GM04503 (cell line): ENCODE measurements around the gene FBXW9.
"Not testable (repeated sequence)": the region's sequence is repeated elsewhere in the genome, so short reads cannot be mapped to it uniquely, and the experiment has no call there.

ENCODE experiments used
- DNase-seq: peaks from one replicate; pipeline ENCODE4 v3.0.0-alpha.2; 2012; ENCODE audit warnings: low read depth

The FBXW9 gene

DNA sequence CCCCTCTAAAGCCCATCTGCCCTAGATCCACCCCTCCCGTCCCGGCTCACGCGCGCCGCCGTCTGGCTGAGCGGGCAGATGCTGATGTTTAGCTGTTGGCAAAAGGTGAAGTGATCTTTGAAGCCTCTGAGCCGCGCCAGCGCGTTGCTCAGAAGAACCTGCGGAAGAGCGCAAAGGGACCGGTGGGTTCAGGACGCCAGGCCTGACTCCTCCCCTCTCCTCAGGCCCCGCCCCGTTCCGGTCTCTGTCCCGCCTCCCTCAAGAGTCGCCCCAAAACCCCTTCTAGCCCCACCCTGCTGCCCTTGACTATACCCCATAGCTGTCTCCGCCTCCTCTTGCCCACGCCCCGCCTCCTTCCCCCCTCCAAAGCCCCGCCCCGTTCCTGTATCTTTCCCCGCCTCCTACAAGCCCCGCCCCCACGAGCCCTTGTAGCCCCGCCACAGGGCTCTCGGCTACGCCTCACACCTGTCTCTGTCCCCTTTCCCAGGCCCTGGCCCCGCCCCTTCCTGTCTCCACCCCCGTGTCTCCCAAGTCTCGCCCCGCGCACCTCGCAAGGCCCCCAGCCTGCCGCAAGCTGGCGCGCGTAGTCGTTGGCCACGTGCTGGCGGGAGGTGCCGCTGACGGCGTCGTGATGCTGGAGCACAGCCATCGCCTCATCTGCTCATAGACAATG is 39.4 kb downstream of the FBXW9 start:
- no peak for DNase-seq

- no peak for DNase-seq
These were observed 40.9 kb downstream of the FBXW9 start for GRCh38 chr19:12655546-12655945.

GRCh38 chr19:12652219-12652618 is 44.2 kb downstream of the FBXW9 start:
- no peak for DNase-seq

GRCh38 chr19:12649941-12650340 is 46.5 kb downstream of the FBXW9 start:
- DNase-seq = no peak

- no peak for DNase-seq
These were observed 48.3 kb downstream of the FBXW9 start for GRCh38 chr19:12648088-12648487.

DNA sequence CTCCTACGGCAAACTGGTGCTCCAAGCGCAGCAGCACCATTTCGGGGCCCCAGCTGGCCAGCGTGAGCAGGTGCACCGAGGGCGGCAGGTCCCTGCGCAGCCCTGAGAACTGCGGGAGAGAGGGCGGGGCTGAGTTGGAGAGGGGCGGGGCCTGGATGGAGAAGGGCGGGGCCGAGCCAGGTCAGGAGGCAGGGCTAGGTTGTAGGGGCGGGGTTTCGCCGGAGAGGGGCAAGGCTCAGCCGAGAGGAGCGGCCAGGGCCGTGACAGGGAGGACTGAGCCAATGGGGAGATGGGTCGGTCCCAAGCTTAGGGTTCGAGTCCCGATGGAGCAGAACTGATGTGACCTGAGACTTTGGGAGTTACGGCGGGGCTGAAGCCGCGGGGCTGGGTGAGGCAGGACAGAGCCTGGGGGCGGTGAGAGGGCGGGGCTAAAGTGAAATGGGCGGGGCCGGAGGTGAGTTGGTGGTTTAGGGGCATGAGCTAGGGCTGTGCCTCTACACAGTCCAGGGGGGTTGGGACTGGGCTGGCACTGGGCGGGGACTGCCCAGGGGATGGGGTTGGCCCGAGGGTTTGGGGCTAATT is 48.9 kb downstream of the FBXW9 start:
- DNase-seq = no peak

- DNase-seq = no peak
These were observed 49.4 kb downstream of the FBXW9 start for GRCh38 chr19:12647047-12647446.

GRCh38 chr19:12646551-12646950 is 49.9 kb downstream of the FBXW9 start:
- no peak for DNase-seq

DNA sequence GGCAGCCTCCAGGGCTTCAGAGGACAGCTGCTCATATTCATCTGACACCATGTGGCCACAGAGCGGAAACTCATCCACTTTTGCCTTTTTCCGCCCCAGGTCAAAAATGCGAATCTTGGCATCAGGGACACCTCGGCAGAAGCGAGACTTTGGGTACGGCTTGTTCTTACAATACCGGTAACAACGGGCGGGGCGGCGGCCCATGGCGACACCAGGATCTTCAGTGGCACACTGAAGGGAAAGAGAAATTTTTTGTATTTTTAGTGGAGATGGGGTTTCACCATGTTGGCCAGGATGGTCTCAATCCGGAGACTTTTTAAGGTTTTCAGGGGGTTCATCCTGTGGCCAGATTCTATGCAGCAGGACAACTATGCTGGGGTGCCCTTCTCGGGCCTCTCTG is 52.7 kb downstream of the FBXW9 start:
- DNase-seq = not testable (repeated sequence)

- DNase-seq = no peak
These were observed 53.9 kb downstream of the FBXW9 start for GRCh38 chr19:12642506-12642905.

DNA sequence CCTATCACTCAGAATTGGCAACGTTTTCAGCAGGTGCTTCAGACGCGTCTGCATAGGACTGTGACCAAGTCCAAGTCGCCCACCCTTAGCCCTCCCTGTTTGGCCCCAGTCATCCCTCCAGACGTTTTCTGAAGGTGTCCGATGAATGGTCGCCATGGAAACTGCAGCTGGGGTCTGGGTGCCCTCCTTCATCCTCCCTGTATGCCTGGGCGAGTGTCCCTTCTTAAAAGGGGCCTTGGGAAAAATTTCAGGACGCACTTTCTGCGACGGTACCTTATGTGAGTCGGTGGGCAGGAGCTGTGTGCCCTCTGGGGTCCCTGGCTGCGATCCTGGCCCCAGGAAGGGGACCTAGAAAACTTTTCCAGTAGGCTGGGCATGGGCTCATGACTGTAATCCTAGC is 55.0 kb downstream of the FBXW9 start:
- no peak for DNase-seq

DNA sequence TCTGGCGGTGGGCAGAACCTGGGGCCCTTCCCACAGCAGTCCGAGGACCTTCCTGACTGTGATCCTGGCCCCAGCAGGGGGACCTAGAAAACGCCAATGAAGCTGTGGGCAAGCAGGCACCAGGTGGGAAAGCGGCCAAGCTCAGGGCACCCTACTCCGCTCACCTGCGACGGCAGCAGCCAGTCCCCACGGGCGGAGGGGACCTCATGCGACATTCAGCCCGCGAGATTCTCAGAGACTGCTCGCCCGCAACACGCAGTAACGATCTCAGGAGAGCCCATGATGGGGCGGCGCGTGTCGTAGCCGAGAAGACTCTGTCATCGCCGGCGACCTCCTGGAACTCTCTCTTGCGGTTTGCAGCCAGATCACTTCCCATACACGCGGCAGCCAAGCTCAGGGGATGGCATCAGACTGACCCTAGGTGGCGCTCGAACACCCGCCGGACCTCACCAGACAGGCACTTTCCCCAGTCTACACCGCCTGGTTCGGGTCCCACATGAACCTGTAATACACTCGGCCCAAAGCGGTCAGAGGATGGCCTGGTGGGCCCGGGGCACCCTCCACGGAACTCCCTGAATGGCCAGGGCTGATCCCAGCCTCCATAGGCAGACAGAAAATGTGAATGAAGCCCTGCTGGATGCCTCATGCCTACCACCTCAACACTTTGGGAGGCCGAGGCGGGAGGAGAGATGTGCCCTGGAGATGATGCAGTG is 56.4 kb downstream of the FBXW9 start:
- peak; percentile 28 for DNase-seq
